ENCODE measurements around the gene ATP2A2.
"Not testable (repeated sequence)": the region's sequence is repeated elsewhere in the genome, so short reads cannot be mapped to it uniquely, and the experiment has no call there.

The ATP2A2 gene

GRCh38 chr12:110301065-110301806, 20.2 kb downstream of the ATP2A2 start:
- DNase-seq, result no peak

DNA sequence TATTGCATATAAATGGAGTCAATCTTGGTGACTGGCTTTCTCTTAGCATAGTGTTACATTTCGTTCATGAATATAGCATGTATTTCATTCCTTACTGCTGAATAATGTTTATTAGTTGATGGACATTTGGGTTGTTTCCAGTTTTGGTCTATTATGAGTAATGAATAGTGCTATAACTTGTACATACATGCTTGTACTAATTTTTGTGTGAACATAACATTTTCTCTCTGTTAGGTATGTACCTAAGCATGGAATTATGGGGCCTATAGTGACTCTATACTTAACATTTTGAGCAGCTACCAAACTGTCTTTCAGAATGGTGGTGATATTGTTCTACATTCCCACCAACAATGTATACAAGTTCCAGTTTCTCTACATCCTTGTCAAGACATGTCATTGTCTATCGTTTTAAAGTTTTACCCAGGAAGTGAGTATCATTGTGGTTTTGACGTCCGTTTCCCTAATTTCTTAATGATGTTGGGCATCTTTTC, 23.1 kb downstream of the ATP2A2 start:
- peak; percentile 75 for DNase-seq

- DNase-seq, result peak; percentile 32
Observed at GRCh38 chr12:110307372-110307771, 26.3 kb downstream of the ATP2A2 start.

GRCh38 chr12:110310763-110311162, 29.7 kb downstream of the ATP2A2 start:
- no peak for DNase-seq

DNA sequence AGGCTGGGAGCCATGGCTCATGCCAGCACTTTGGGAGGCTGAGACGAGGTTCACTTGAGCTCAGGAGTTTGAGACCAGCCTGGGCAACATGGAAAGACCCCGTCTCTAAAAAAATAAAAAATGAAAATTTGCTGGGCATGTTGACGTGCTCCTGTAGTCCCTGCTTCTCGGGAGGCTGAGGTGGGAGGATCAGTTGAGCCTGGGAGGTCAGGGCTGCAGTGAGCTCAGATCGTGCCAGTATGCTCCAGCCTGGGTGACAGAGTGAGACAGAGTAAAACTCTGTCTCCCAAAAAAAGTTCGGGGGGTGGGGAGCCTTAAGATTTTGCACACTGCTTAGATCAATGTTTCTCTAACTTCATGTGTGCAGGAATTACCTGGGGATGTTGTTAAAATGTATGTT, 30.9 kb downstream of the ATP2A2 start:
- no peak for DNase-seq

GRCh38 chr12:110312581-110313360, 31.7 kb downstream of the ATP2A2 start:
- peak; percentile 83 for DNase-seq

DNA sequence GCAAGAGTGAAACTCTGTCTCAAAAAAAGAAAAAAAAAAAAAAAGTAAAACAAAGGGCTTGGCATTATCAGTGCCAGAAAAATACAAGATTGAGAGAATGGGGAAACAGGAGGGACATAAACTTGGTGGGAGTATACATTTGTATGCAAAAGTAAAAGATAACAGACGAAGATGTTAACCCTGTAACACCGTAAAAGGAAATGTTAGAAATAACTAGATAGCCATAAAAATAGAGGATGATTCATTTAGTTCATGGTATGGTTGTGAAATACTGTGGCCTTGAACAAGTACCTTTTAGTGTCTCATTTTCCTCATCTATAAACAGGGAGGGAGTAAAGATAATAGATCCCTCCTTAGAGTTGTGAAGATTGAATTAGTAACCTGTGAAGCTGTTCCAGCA, 33.3 kb downstream of the ATP2A2 start:
- peak; percentile 80 for DNase-seq

GRCh38 chr12:110316861-110317260, 35.8 kb downstream of the ATP2A2 start:
- peak; percentile 79 for DNase-seq

GRCh38 chr12:110317911-110318310, 36.9 kb downstream of the ATP2A2 start:
- DNase-seq, result peak; percentile 25

DNA sequence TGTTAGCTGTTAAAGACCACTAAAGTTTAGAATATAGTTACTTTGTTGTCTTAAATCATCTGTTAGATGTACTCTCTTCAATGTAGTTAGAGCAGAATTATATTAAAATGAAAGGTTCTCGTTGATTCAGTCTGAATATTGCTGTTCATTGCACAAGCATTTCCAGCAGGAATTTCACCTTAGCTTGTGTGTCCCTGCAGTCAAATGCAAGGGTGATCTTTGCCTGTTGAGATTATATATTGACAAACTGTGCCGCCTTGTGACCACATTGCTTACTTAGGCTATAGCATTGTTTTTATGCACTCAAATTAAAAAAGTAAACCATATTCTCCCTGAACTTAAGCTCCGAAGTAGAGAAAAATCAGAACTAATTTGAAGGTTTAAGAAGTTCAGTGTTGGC, 39.5 kb downstream of the ATP2A2 start:
- DNase-seq, result no peak

DNA sequence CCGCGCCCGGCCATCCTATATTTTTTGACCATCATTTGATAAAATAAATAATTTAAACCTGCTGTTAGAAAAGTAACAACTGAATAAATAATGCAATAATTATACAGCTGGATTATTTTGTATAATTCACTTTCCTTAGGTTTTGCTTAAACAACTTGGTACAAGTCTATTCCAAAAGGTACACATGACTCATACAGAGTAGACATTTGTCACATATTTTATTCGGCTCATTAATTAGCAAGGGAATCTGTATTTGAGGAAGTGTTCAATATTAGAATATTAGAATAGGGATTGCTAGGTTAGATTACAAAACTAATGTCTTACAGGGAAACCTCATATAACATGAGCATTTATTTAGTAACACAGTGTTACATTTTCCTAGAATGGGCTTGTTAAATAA, 48.7 kb downstream of the ATP2A2 start:
- no peak for DNase-seq

DNA sequence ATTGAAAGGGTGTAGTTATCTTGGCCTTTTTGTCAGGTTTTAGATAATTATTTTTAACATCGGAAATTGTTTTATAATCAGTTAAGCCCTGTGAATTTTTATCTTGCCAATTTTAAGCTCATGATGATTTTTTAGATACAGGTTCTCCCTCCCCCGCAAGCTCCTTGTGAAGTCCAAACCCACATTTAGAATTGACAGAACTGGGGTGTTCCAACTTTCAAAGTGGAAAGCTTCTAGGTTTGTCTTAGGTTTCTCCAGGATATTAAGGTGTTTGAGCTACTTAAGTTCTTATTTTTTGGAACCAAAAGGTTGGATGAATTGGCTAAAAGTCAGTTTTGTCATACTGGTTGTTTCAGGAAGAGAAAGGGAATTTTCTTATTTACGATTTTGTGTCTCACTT, 49.1 kb downstream of the ATP2A2 start:
- DNase-seq, result no peak

GRCh38 chr12:110330544-110330943, 49.5 kb downstream of the ATP2A2 start:
- peak; percentile 31 for DNase-seq

- no peak for DNase-seq
Observed at GRCh38 chr12:110333201-110333600, 52.2 kb downstream of the ATP2A2 start.

DNA sequence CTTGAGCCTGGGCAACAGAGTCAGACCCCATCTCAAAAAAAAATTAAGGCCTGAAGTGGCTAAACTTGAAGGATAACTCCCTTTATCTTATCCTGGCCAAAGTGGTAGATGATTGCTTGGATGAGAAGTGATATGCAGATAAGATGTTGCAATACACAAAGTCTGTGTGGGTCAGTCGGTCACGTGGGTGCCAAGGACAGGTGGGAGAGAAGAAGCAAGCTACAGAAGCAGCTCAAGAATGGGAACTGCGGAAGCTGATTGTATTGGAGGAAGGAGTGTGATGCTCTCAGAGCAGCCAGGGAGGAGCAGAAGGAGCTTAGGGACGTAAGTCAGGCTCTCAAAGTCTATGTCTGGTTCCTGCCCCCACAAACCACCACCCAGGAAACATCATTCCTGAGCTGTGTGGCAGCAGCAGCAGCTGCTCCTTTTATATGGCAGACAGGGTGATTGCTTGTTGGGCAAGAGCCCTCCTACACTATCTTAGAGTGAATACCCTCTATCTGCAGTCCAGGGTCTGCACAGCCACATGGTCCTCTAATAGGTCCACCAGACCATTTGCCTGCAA, 54.5 kb downstream of the ATP2A2 start:
- no peak for DNase-seq

GRCh38 chr12:110337912-110338710, 57.1 kb downstream of the ATP2A2 start:
- no peak for DNase-seq

GRCh38 chr12:110338754-110339153, 57.7 kb downstream of the ATP2A2 start:
- DNase-seq, result peak; percentile 26

DNA sequence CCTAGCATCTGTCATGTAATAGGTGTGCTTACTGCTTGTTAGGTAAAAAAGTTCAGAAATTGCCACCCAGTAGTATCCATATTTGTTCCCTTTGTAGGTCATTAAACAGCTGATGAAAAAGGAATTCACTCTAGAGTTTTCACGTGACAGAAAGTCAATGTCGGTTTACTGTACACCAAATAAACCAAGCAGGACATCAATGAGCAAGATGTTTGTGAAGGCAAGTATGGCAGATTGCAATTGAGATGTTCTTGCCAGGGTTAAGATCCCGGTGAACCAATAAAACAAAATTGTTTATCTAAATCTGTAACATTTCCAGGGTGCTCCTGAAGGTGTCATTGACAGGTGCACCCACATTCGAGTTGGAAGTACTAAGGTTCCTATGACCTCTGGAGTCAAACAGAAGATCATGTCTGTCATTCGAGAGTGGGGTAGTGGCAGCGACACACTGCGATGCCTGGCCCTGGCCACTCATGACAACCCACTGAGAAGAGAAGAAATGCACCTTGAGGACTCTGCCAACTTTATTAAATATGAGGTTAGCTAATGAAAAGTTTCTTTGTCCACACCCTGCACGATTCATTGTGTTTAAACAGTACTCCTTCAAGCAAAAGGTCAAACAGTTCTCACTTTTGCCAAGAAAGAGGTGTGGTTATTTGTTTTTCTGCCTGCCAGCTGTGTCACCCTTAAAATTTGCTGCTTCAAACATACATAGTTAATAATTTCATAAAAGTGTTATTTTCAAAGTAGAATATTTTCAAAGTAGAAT, 58.3 kb downstream of the ATP2A2 start:
- DNase-seq, result no peak

- DNase-seq, result not testable (repeated sequence)
Observed at GRCh38 chr12:110340261-110340660, 59.2 kb downstream of the ATP2A2 start.

GRCh38 chr12:110340706-110341105, 59.7 kb downstream of the ATP2A2 start:
- DNase-seq, result no peak

- no peak for DNase-seq
Observed at GRCh38 chr12:110342157-110342556, 61.1 kb downstream of the ATP2A2 start.

DNA sequence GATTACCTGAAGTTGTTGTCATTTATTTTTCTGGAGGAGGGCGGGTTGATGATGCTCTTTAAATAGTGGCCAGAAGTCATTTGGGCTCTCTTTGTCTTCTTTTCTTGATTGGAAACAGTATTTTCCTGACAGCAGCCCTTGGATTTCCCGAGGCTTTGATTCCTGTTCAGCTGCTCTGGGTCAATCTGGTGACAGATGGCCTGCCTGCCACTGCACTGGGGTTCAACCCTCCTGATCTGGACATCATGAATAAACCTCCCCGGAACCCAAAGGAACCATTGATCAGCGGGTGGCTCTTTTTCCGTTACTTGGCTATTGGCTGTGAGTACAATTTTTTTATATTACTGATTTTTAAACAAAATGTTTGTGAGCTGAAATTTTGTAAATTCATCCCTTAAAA, 62.1 kb downstream of the ATP2A2 start:
- DNase-seq, result no peak

Data from EL (cell line).